ENCODE results near the gene GPR75. TPM values are rescaled to one million over a fixed set of nuclear protein-coding genes. Genes with fewer than 3 reads are reported as not detected.

The GPR75 gene
- total RNA-seq, 3 donors from 2014 or later (not counting 1 experiment from before 2014, with no cell fraction given): 3.8 to 4.9 (median 4.1) TPM

DNA sequence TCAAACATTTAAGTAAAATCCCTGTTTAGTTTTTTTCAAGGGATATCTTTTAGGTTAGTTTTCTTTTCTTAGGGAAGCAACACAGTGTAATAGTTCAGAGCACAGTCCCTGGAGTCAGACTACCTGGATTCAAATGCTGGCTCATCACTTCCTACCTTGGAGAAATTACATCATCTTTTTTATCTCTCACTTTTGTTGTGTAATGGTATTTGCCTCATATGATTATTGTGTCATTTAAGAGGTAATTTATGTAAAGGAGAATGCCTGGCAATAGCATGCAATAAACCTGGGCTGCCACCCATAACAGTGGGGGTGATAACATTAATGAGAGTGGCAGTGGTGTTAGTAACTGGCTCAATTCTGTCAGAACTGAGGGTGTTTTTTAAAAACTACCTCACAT lies 46.6 kb downstream of the GPR75 start:
- H3K9me3 ChIP-seq (ENCODE audit: control insufficient read depth, insufficient read depth, low read length): no peaks in the 10 kb centered on the region
- no peak overlapping the region for H3K27ac ChIP-seq (ENCODE audit: low read length)
- Mint-ChIP-seq H3K27ac (no peak overlapping the region), H3K36me3 (peaks cover 8% of the 10 kb centered on the region), H3K27me3 (ENCODE audit: low read depth in 2 of 2) (no peaks in the 10 kb centered on the region), H3K4me1 (no peaks in the 10 kb centered on the region), H3K9me3 (no peaks in the 10 kb centered on the region), H3K4me3 (no peak overlapping the region)
- H3K4me1 ChIP-seq (ENCODE audit: control insufficient read depth, insufficient read depth, low read length): no peaks in the 10 kb centered on the region
- peaks cover 78% of the 10 kb centered on the region for H3K36me3 ChIP-seq (ENCODE audit: control insufficient read depth, insufficient read depth, low read length)
- no peaks in the 10 kb centered on the region for H3K27me3 ChIP-seq (ENCODE audit: control insufficient read depth, insufficient read depth, low read length)
- no peak for ATAC-seq
- no peak for DNase-seq
- intact Hi-C loops (cut with micrococcal nuclease): no loop called here
- H3K4me3 ChIP-seq (ENCODE audit: low read length): no peak overlapping the region
- TF ChIP-seq CTCF (IDR thresholded peaks at IDR 0.05): no peak

- TF ChIP-seq CTCF (IDR thresholded peaks at IDR 0.05): no peak
- Mint-ChIP-seq H3K4me1 (no peaks in the 10 kb centered on the region), H3K27me3 (ENCODE audit: low read depth in 2 of 2) (no peaks in the 10 kb centered on the region), H3K9me3 (no peaks in the 10 kb centered on the region), H3K27ac (no peak overlapping the region), H3K4me3 (no peak overlapping the region), H3K36me3 (no peaks in the 10 kb centered on the region)
- intact Hi-C loops (cut with micrococcal nuclease): no loop called here
- no peaks in the 10 kb centered on the region for H3K9me3 ChIP-seq (ENCODE audit: control insufficient read depth, insufficient read depth, low read length)
- no peaks in the 10 kb centered on the region for H3K4me1 ChIP-seq (ENCODE audit: control insufficient read depth, insufficient read depth, low read length)
- DNase-seq (no peak), ATAC-seq (no peak)
- H3K4me3 ChIP-seq (ENCODE audit: low read length): no peak overlapping the region
- no peaks in the 10 kb centered on the region for H3K27me3 ChIP-seq (ENCODE audit: control insufficient read depth, insufficient read depth, low read length)
- H3K27ac ChIP-seq (ENCODE audit: low read length): no peak overlapping the region
- H3K36me3 ChIP-seq (ENCODE audit: control insufficient read depth, insufficient read depth, low read length): peaks cover 79% of the 10 kb centered on the region
- WGBS (ENCODE audit: insufficient coverage): 100% methylated on average over 2 of the region's 3 CpGs
Observed at GRCh38 chr2:53811601-53812000, 48.2 kb downstream of the GPR75 start.

Other genes with a start within 250 kb of the GPR75 start
- gene CHAC2, start 92.2 kb downstream of the GPR75 start, total RNA-seq: 1 to 10 TPM in 2 of 3 donors, under 1 TPM in 1; 0.83 to 1.5 (median 1.4) TPM
- 10 to 100 TPM; 27.9 to 37.0 (median 29.6) TPM for gene ASB3, start 73.0 kb downstream of the GPR75 start, total RNA-seq
- gene ERLEC1, start 72.9 kb downstream of the GPR75 start, total RNA-seq: 10 to 100 TPM; 19.7 to 27.1 (median 21.7) TPM
- 100 to 1,000 TPM; 140 to 149 (median 141) TPM for gene PSME4, start 111.0 kb upstream of the GPR75 start, total RNA-seq

Data from natural killer cell (primary cell).